ENCODE measurements around the gene SCAPER. TPM values are rescaled to one million over a fixed set of nuclear protein-coding genes. Genes with fewer than 3 reads are reported as not detected.

The SCAPER gene
- total and polyA plus RNA-seq, 11 donors, result 6.7 to 53.9 (median 38.3) TPM

GRCh38 chr15:76951220-76951619 is 46.1 kb upstream of the SCAPER start:
- Histone ChIP-seq H3K4me3 (no peak overlapping the region), H3K27ac (no peak overlapping the region), H3K36me3 (peaks cover 0 to 53% (median 34%) of the 10 kb centered on the region in 9 donors), H3K4me1 (no peaks in the 10 kb centered on the region), H3K27me3 (no peaks in the 10 kb centered on the region), H3K9me3 (no peaks in the 10 kb centered on the region)
- DNase-seq (no peak), ATAC-seq (no peak)
- WGBS, 4 donors, result 83 to 93% (median 91%) methylated on average over 1 of the region's 1 CpG
- no peak for TF ChIP-seq CTCF (IDR thresholded peaks at IDR 0.05)
- TF ChIP-seq POLR2A (IDR thresholded peaks at IDR 0.05), result no peak
- intact Hi-C loops (cut with DNase I), result no loop called here

- Histone ChIP-seq H3K27ac (no peak overlapping the region), H3K4me1 (no peaks in the 10 kb centered on the region), H3K36me3 (peaks cover 0 to 77% (median 55%) of the 10 kb centered on the region in 9 donors), H3K9me3 (no peaks in the 10 kb centered on the region), H3K4me3 (no peak overlapping the region), H3K27me3 (no peaks in the 10 kb centered on the region)
- intact Hi-C loops (cut with DNase I), result loop anchor here in 1 of 10 donors (10.0 kb wide), 1 partner anchor 597 kb away; no protein-coding TSS in a partner anchor
- DNase-seq, result no peak
- no peak for TF ChIP-seq CTCF (IDR thresholded peaks at IDR 0.05)
- no peak for TF ChIP-seq POLR2A (IDR thresholded peaks at IDR 0.05)
- no peak for ATAC-seq
- 86 to 94% (median 92%) methylated on average over 3 of the region's 3 CpGs for WGBS, 4 donors
Observed at GRCh38 chr15:76947454-76947853, 42.3 kb upstream of the SCAPER start.

GRCh38 chr15:76945494-76946093 is 40.5 kb upstream of the SCAPER start:
- H3K9me3 ChIP-seq, result no peaks in the 10 kb centered on the region
- intact Hi-C loops (cut with DNase I), result loop anchor here in 1 of 10 donors (10.0 kb wide), 1 partner anchor 599 kb away; no protein-coding TSS in a partner anchor
- TF ChIP-seq POLR2A (IDR thresholded peaks at IDR 0.05) (no peak), CTCF (IDR thresholded peaks at IDR 0.05) (no peak)
- peaks cover 0 to 3% (median 0%) of the 10 kb centered on the region in 12 donors for H3K4me1 ChIP-seq
- WGBS, 4 donors, result 83 to 96% (median 89%) methylated on average over 2 of the region's 2 CpGs
- no peaks in the 10 kb centered on the region for H3K27me3 ChIP-seq
- H3K27ac ChIP-seq, result no peak overlapping the region
- ATAC-seq (no peak), DNase-seq (no peak)
- no peak overlapping the region for H3K4me3 ChIP-seq
- peaks cover 0 to 65% (median 50%) of the 10 kb centered on the region in 9 donors for H3K36me3 ChIP-seq

- no peaks in the 10 kb centered on the region for H3K9me3 ChIP-seq
- no peak for DNase-seq
- TF ChIP-seq CTCF (IDR thresholded peaks at IDR 0.05), result no peak
- TF ChIP-seq POLR2A (IDR thresholded peaks at IDR 0.05), result no peak
- no peak overlapping the region for H3K4me3 ChIP-seq
- 81 to 89% (median 88%) methylated on average over 2 of the region's 2 CpGs for WGBS, 4 donors
- peaks cover 0 to 3% (median 0%) of the 10 kb centered on the region in 12 donors for H3K4me1 ChIP-seq
- peaks cover 0 to 53% (median 37%) of the 10 kb centered on the region in 9 donors for H3K36me3 ChIP-seq
- H3K27ac ChIP-seq, result no peak overlapping the region
- H3K27me3 ChIP-seq, result no peaks in the 10 kb centered on the region
- no peak for ATAC-seq
- intact Hi-C loops (cut with DNase I), result loop anchor here in 1 of 10 donors (10.0 kb wide), 1 partner anchor 602 kb away; no protein-coding TSS in a partner anchor
Observed at GRCh38 chr15:76942331-76942730, 37.2 kb upstream of the SCAPER start.
